Sigmoid colon (tissue), 7 donors: ENCODE data around the gene R3HDM1. TPM values are rescaled to one million over a fixed set of nuclear protein-coding genes. Genes with fewer than 3 reads are reported as not detected.
"Not testable (repeated sequence)": the region's sequence is repeated elsewhere in the genome, so short reads cannot be mapped to it uniquely, and the experiment has no call there.

ENCODE experiments used
- DNase-seq: peaks from one replicate; pipeline ENCODE4 v3.0.0-alpha.2; 2019
- H3K27ac ChIP-seq, 4 donors: fragments of 200-600 bp; sonication (generic); one replicate each; pipeline ENCODE4 v1.5.1; 2016 to 2019; ENCODE audit warnings: mild to moderate bottlenecking in 1 of 4
- H3K27me3 ChIP-seq, 3 donors: fragments of 200-600 bp; sonication (generic); one replicate each; pipeline ENCODE4 v1.5.1; 2019; ENCODE audit warnings: mild to moderate bottlenecking in 1 of 3
- H3K36me3 ChIP-seq, 4 donors: fragments of 200-600 bp; sonication (generic); one replicate each; pipeline ENCODE4 v1.5.1; 2016 to 2019
- H3K4me1 ChIP-seq, 4 donors: fragments of 200-600 bp; sonication (generic); one replicate each; pipeline ENCODE4 v1.5.1; 2017 to 2019
- H3K4me3 ChIP-seq, 4 donors: fragments of 200-600 bp; sonication (generic); one replicate each; pipeline ENCODE4 v1.5.1; 2017 to 2019; ENCODE audit warnings: mild to moderate bottlenecking in 2 of 4, moderate library complexity in 1 of 4
- H3K9me3 ChIP-seq, 4 donors: fragments of 200-600 bp in 3 of 4; sonication (generic) in 3 of 4; one replicate each; pipeline versions ENCODE4 v1.5.1 to v1.6.1; 2013 to 2019
- CTCF ChIP-seq, 4 experiments: fragments of 450-650 bp in 3 of 4; fragments of 200-600 bp in 1 of 4; IDR thresholded peaks; one replicate each; pipeline ENCODE4 v1.5.1; 2016 to 2019; ENCODE audit warnings: antibody characterized with exemption in 4 of 4, mild to moderate bottlenecking in 3 of 4, moderate library complexity in 2 of 4
- EP300 ChIP-seq, 4 donors: sonication (generic); formaldehyde crosslinking; IDR thresholded peaks; one replicate each; pipeline ENCODE4 v1.6.1; 2017; ENCODE audit warnings: antibody characterized with exemption in 4 of 4
- POLR2A ChIP-seq, 2 donors: fragments of 450-650 bp; IDR thresholded peaks; one replicate each; pipeline ENCODE4 v1.6.1; 2016; ENCODE audit warnings: antibody characterized with exemption in 2 of 2, mild to moderate bottlenecking in 2 of 2, moderate library complexity in 2 of 2
- POLR2AphosphoS5 ChIP-seq, 4 donors: sonication (generic); formaldehyde crosslinking; IDR thresholded peaks; one replicate each; pipeline ENCODE4 v1.6.1; 2017; ENCODE audit warnings: antibody characterized with exemption in 4 of 4
- WGBS, 2 donors: extraction: QIAGEN DNeasy Blood & Tissue Kit; methylation state at CpG; one replicate each; pipeline ENCODE4 v1.1.7; 2013; 5-methylcytosine and 5-hydroxymethylcytosine counted together
- intact Hi-C: fragments of 100-400 bp; cut with DNase I; formaldehyde crosslinking; loops from one replicate; pipeline ENCODE4 v1.15.1; 2023
- polyA plus RNA-seq, 3 donors: library from polyadenylated mRNA; stranded (reverse); fragments of 200-250 nt; gene quantifications; one replicate each; pipeline ENCODE4 v1.2.3, GENCODE V29; 2013
- total RNA-seq, 4 donors: library from RNA; depleted of rRNA; stranded (reverse); fragments of >200 nt; gene quantifications; one replicate each; pipeline ENCODE4 v1.1.0, GENCODE V29; 2016
- donor health status: healthy with polysubstance abuse.
- donor health status: Bipolar disorder and iron deficiency.
- donor health status: healthy.

Gene R3HDM1
- total and polyA plus RNA-seq, 7 donors, result 5.3 to 34.6 (median 14.2) TPM

- no peak overlapping the region for H3K4me3 ChIP-seq
- intact Hi-C loops, result no loop called here
- no peaks in the 10 kb centered on the region for H3K9me3 ChIP-seq
- H3K27me3 ChIP-seq, result no peaks in the 10 kb centered on the region
- no peak overlapping the region for H3K27ac ChIP-seq
- WGBS, 2 donors, result 93% methylated on average over 1 of the region's 1 CpG
- no peak for TF ChIP-seq POLR2A (IDR thresholded peaks at IDR 0.05)
- TF ChIP-seq POLR2AphosphoS5 (IDR thresholded peaks at IDR 0.05), result no peak
- TF ChIP-seq CTCF (IDR thresholded peaks at IDR 0.05), result no peak
- no peak for TF ChIP-seq EP300 (IDR thresholded peaks at IDR 0.05)
- DNase-seq, result no peak
- peaks cover 0 to 4% (median 0%) of the 10 kb centered on the region in 4 donors for H3K36me3 ChIP-seq
- peaks cover 0 to 9% (median 2%) of the 10 kb centered on the region in 4 donors for H3K4me1 ChIP-seq
Measured at GRCh38 chr2:135525786-135526185, 5.5 kb upstream of the R3HDM1 start.

- Histone ChIP-seq H3K4me3 (no peak overlapping the region), H3K27me3 (no peaks in the 10 kb centered on the region), H3K36me3 (no peaks in the 10 kb centered on the region), H3K9me3 (no peaks in the 10 kb centered on the region), H3K27ac (no peak overlapping the region), H3K4me1 (peaks cover 0 to 23% (median 5%) of the 10 kb centered on the region in 4 donors)
- intact Hi-C loops, result no loop called here
- DNase-seq, result no peak
- no peak for TF ChIP-seq POLR2AphosphoS5 (IDR thresholded peaks at IDR 0.05)
- TF ChIP-seq CTCF (IDR thresholded peaks at IDR 0.05), result no peak
- TF ChIP-seq POLR2A (IDR thresholded peaks at IDR 0.05), result no peak
- TF ChIP-seq EP300 (IDR thresholded peaks at IDR 0.05), result no peak
- 92 to 95% methylated on average over 3 of the region's 3 CpGs for WGBS, 2 donors
Measured at GRCh38 chr2:135528006-135528405, 3.3 kb upstream of the R3HDM1 start.

- H3K27me3 ChIP-seq, result no peaks in the 10 kb centered on the region
- WGBS, 2 donors, result 0% methylated on average over 46 of the region's 46 CpGs
- H3K4me1 ChIP-seq, result peaks cover 0 to 25% (median 6%) of the 10 kb centered on the region in 4 donors
- intact Hi-C loops, result loop anchor here (1.0 to 10.0 kb wide), 4 partner anchors 210 to 1406 kb away; partner anchors contain the start of genes CCNT2, RAB3GAP1 and UBXN4
- H3K4me3 ChIP-seq, result peak within 1 kb of the TSS; percentile 64 to 98 (median 88)
- TF ChIP-seq CTCF (IDR thresholded peaks at IDR 0.05) (no peak), POLR2AphosphoS5 (IDR thresholded peaks at IDR 0.05) (peak in 2 of 4 donors; percentile 35 to 46)
- peak within 1 kb of the TSS; percentile 90 to 93 (median 92) for H3K27ac ChIP-seq
- H3K9me3 ChIP-seq, result no peaks in the 10 kb centered on the region
- no peaks in the 10 kb centered on the region for H3K36me3 ChIP-seq
- peak; percentile 98 for DNase-seq
Measured at GRCh38 chr2:135530313-135531230, 712 bp upstream of the R3HDM1 start, which contains the start of gene ZRANB3. Gene ZRANB3 (minus strand): TSS chr2:135531218.

GRCh38 chr2:135532581-135532980 is 1.3 kb downstream of the R3HDM1 start:
- intact Hi-C loops, result loop anchor here (5.0 to 10.0 kb wide), 2 partner anchors 480 to 1408 kb away; partner anchors contain the start of gene RAB3GAP1
- no peaks in the 10 kb centered on the region for H3K9me3 ChIP-seq
- H3K27ac ChIP-seq, result peak overlapping the region in 3 of 4 donors; percentile 90 to 93 (median 91)
- H3K4me3 ChIP-seq, result peak overlapping the region in 1 of 4 donors; percentile 96
- H3K36me3 ChIP-seq, result no peaks in the 10 kb centered on the region
- peaks cover 0 to 25% (median 6%) of the 10 kb centered on the region in 4 donors for H3K4me1 ChIP-seq
- TF ChIP-seq CTCF (IDR thresholded peaks at IDR 0.05), result no peak
- no peak for TF ChIP-seq EP300 (IDR thresholded peaks at IDR 0.05)
- TF ChIP-seq POLR2A (IDR thresholded peaks at IDR 0.05), result no peak
- TF ChIP-seq POLR2AphosphoS5 (IDR thresholded peaks at IDR 0.05), result no peak
- no peaks in the 10 kb centered on the region for H3K27me3 ChIP-seq
- DNase-seq, result no peak
- WGBS, 2 donors, result 57 to 65% methylated on average over 3 of the region's 3 CpGs

GRCh38 chr2:135533545-135533944 is 2.3 kb downstream of the R3HDM1 start:
- not testable (repeated sequence) for H3K27ac ChIP-seq, H3K27me3 ChIP-seq, H3K36me3 ChIP-seq, H3K4me3 ChIP-seq, DNase-seq, H3K9me3 ChIP-seq
- H3K4me1 ChIP-seq, result peaks cover 0 to 25% (median 6%) of the 10 kb centered on the region in 4 donors
- 97 to 99% methylated on average over 15 of the region's 15 CpGs for WGBS, 2 donors
- intact Hi-C loops, result loop anchor here (5.0 to 10.0 kb wide), 2 partner anchors 481 to 1409 kb away; partner anchors contain the start of gene RAB3GAP1
